Keratinocyte (primary cell): ENCODE data around the gene TRAM2. TPM values are rescaled to one million over a fixed set of nuclear protein-coding genes. Genes with fewer than 3 reads are reported as not detected.

ENCODE experiments used
- DNase-seq: peaks from one replicate; pipeline ENCODE4 v3.0.0-alpha.2; 2011; ENCODE audit warnings: low read depth, missing footprints, low spot score
- FAIRE-seq: peaks from 2 replicates; lab custom pipeline; 2011; peaks lifted over from hg19 to GRCh38; lab: Jason Lieb, UNC
- H2AFZ ChIP-seq: 2 replicates; pipeline ENCODE4 v1.6.0; 2012; ENCODE audit warnings: low read length, control low read depth, inconsistent platforms; ENCODE audit not compliant: control insufficient read depth
- H3K27ac ChIP-seq: 2 replicates; pipeline ENCODE4 v1.5.1; 2011; ENCODE audit warnings: low read length; ENCODE audit not compliant: control insufficient read depth, insufficient read depth
- H3K27me3 ChIP-seq: 3 replicates; pipeline ENCODE4 v1.6.0; 2011; ENCODE audit warnings: low read length; ENCODE audit not compliant: control insufficient read depth, insufficient read depth; ENCODE audit errors: extremely low read depth
- H3K36me3 ChIP-seq, 2 experiments: 2 replicates in 1 of 2; 3 replicates in 1 of 2; pipeline ENCODE4 v1.5.1; 2011; ENCODE audit warnings: low read length in 2 of 2, mild to moderate bottlenecking in 1 of 2; ENCODE audit not compliant: control insufficient read depth in 2 of 2, insufficient read depth in 2 of 2; ENCODE audit errors: extremely low read depth in 1 of 2
- H3K4me1 ChIP-seq: 3 replicates; pipeline ENCODE4 v1.5.1; 2011; ENCODE audit warnings: low read length; ENCODE audit not compliant: control insufficient read depth, insufficient read depth; ENCODE audit errors: extremely low read depth
- H3K4me2 ChIP-seq: 3 replicates; pipeline ENCODE4 v1.6.0; 2011; ENCODE audit warnings: low read depth, low read length; ENCODE audit not compliant: control insufficient read depth, insufficient read depth; ENCODE audit errors: extremely low read depth
- H3K4me3 ChIP-seq, 3 experiments: fragments of 200-600 bp in 1 of 3; sonication (generic) in 1 of 3; 2 replicates in 2 of 3; 3 replicates in 1 of 3; pipeline ENCODE4 v1.5.1; 2011 to 2016; ENCODE audit warnings: low read length in 3 of 3, mild to moderate bottlenecking in 3 of 3, control low read depth in 2 of 3, inconsistent platforms in 1 of 3, low read depth in 1 of 3, mixed read lengths in 1 of 3, mixed run types in 1 of 3, moderate library complexity in 1 of 3; ENCODE audit not compliant: control insufficient read depth in 2 of 3, insufficient read depth in 2 of 3; ENCODE audit errors: extremely low read depth in 1 of 3
- H3K79me2 ChIP-seq: 2 replicates; pipeline ENCODE4 v1.6.0; 2012; ENCODE audit warnings: low read length; ENCODE audit not compliant: control insufficient read depth, insufficient read depth
- H3K9ac ChIP-seq: 3 replicates; pipeline ENCODE4 v1.6.0; 2011; ENCODE audit warnings: low read length; ENCODE audit not compliant: control insufficient read depth, insufficient read depth; ENCODE audit errors: extremely low read depth
- H3K9me1 ChIP-seq: 3 replicates; pipeline ENCODE4 v1.6.0; 2011; ENCODE audit warnings: low read length; ENCODE audit not compliant: control insufficient read depth, insufficient read depth; ENCODE audit errors: extremely low read depth
- H3K9me3 ChIP-seq: 2 replicates; pipeline ENCODE4 v1.5.1; 2012; ENCODE audit warnings: low read depth, low read length; ENCODE audit not compliant: control insufficient read depth
- H4K20me1 ChIP-seq: 3 replicates; pipeline ENCODE4 v1.6.0; 2011; ENCODE audit warnings: low read length; ENCODE audit not compliant: control insufficient read depth, insufficient read depth; ENCODE audit errors: extremely low read depth
- CTCF ChIP-seq, 3 experiments: IDR thresholded peaks in 1 of 3; conservative IDR thresholded peaks in 1 of 3; optimal IDR thresholded peaks in 1 of 3; 2 replicates in 2 of 3; 3 replicates in 1 of 3; pipeline versions ENCODE3 to v1.5.1; 2011; ENCODE audit warnings: low read length in 3 of 3, mild to moderate bottlenecking in 3 of 3, moderate library complexity in 2 of 3, control low read depth in 1 of 3, inconsistent platforms in 1 of 3; ENCODE audit not compliant: insufficient read depth in 2 of 3; ENCODE audit errors: extremely low read depth in 1 of 3
- EZH2 ChIP-seq: IDR thresholded peaks from one replicate; pipeline ENCODE4 v1.6.1; 2012; ENCODE audit warnings: inconsistent platforms, mild to moderate bottlenecking, low read length, moderate library complexity
- dilution Hi-C: fragments of 300-500 bp; cut with MboI; formaldehyde crosslinking; loops from one replicate; pipeline ENCODE4 v1.7.0; 2020; ENCODE audit warnings: low sequenced_read_pairs; ENCODE audit not compliant: extremely low pct_ligation_motif_present
- polyA plus RNA-seq, 5 experiments: library from polyadenylated mRNA; depleted of rRNA in 3 of 5; stranded (reverse) in 3 of 5; stranded (forward) in 1 of 5; unstranded in 1 of 5; fragments of >200 nt; gene quantifications; 1 replicate in 1 of 5; 2 replicates in 3 of 5; 3 replicates in 1 of 5; pipeline versions ENCODE4 v1.2.1 to v1.2.3, GENCODE V29; 2011 to 2012; ENCODE audit warnings: missing spikeins in 2 of 5, low read depth in 1 of 5, low replicate concordance in 1 of 5

The TRAM2 gene
- polyA plus RNA-seq, 1 donor (not counting 4 experiments of a cell fraction or from before 2014, with no cell fraction given), result 9.2 TPM

- dilution Hi-C loops, result no loop called here
Measured at GRCh38 chr6:52564856-52565255, 12.0 kb downstream of the TRAM2 start.

GRCh38 chr6:52562911-52563310 lies 13.9 kb downstream of the TRAM2 start:
- DNase-seq (no peak), FAIRE-seq (no peak)
- Histone ChIP-seq H3K27ac (no peak overlapping the region), H3K79me2 (peaks cover 61% of the 10 kb centered on the region), H3K9ac (no peak overlapping the region), H3K4me1 (peaks cover 7% of the 10 kb centered on the region), H4K20me1 (peaks cover under 1% of the 10 kb centered on the region), H2AFZ (no peak overlapping the region), H3K36me3 (no peaks in the 10 kb centered on the region), H3K9me3 (no peaks in the 10 kb centered on the region), H3K4me3 (no peak overlapping the region), H3K4me2 (no peak overlapping the region), H3K27me3 (no peaks in the 10 kb centered on the region), H3K9me1 (no peaks in the 10 kb centered on the region)
- dilution Hi-C loops, result no loop called here
- TF ChIP-seq EZH2 (no peak), CTCF (optimal IDR thresholded peaks at IDR 0.05 in 1 of 3, IDR thresholded peaks at IDR 0.05 in 1 of 3, conservative IDR thresholded peaks at IDR 0.05 in 1 of 3; ENCODE audit: extremely low read depth in 1 of 3, insufficient read depth in 2 of 3, low read length in 3 of 3) (no peak)

More at GRCh38 chr6:52564856-52565255, 12.0 kb downstream of the TRAM2 start:
- TF ChIP-seq EZH2 (no peak), CTCF (optimal IDR thresholded peaks at IDR 0.05 in 1 of 3, IDR thresholded peaks at IDR 0.05 in 1 of 3, conservative IDR thresholded peaks at IDR 0.05 in 1 of 3; ENCODE audit: extremely low read depth in 1 of 3, insufficient read depth in 2 of 3, low read length in 3 of 3) (no peak)
- DNase-seq (no peak), FAIRE-seq (no peak)
- no peaks in the 10 kb centered on the region for H3K36me3 ChIP-seq
- no peak overlapping the region for H3K4me2 ChIP-seq
- H3K27ac ChIP-seq, result no peak overlapping the region
- H3K9me3 ChIP-seq, result no peaks in the 10 kb centered on the region
- H3K27me3 ChIP-seq, result no peaks in the 10 kb centered on the region
- no peaks in the 10 kb centered on the region for H3K9me1 ChIP-seq
- H3K79me2 ChIP-seq, result peaks cover 64% of the 10 kb centered on the region
- no peak overlapping the region for H3K4me3 ChIP-seq
- H3K4me1 ChIP-seq, result peaks cover 10% of the 10 kb centered on the region
- peaks cover 3% of the 10 kb centered on the region for H4K20me1 ChIP-seq
- no peak overlapping the region for H2AFZ ChIP-seq
- no peak overlapping the region for H3K9ac ChIP-seq
